VCaP (cell line): ENCODE measurements around the gene MLIP.

Experiments used
- H3K27ac ChIP-seq: fragments of 450-650 bp; 2 replicates; pipeline ENCODE4 v1.5.1; 2017
- CTCF ChIP-seq: fragments of 450-650 bp; conservative IDR thresholded peaks from 2 replicates; pipeline ENCODE4 v1.5.1; 2017; ENCODE audit warnings: mild to moderate bottlenecking, moderate library complexity

Gene MLIP

GRCh38 chr6:54254886-54255285 is 143.6 kb downstream of the MLIP start:
- no peak for TF ChIP-seq CTCF
- H3K27ac ChIP-seq = no peak overlapping the region

GRCh38 chr6:54255886-54256285 is 144.6 kb downstream of the MLIP start:
- TF ChIP-seq CTCF = no peak
- no peak overlapping the region for H3K27ac ChIP-seq

GRCh38 chr6:54260025-54260424 is 148.8 kb downstream of the MLIP start:
- H3K27ac ChIP-seq = no peak overlapping the region
- TF ChIP-seq CTCF = no peak

- no peak overlapping the region for H3K27ac ChIP-seq
- no peak for TF ChIP-seq CTCF
Observed at GRCh38 chr6:54262499-54262898, 151.3 kb downstream of the MLIP start.

- no peak for TF ChIP-seq CTCF
- H3K27ac ChIP-seq = no peak overlapping the region
Observed at GRCh38 chr6:54262971-54263370, 151.7 kb downstream of the MLIP start.

GRCh38 chr6:54264581-54265272 is 153.5 kb downstream of the MLIP start:
- TF ChIP-seq CTCF = no peak
- no peak overlapping the region for H3K27ac ChIP-seq

- no peak overlapping the region for H3K27ac ChIP-seq
- no peak for TF ChIP-seq CTCF
Observed at GRCh38 chr6:54266400-54266923, 155.2 kb downstream of the MLIP start.
